ENCODE data around the gene TBL1XR1. TPM values are rescaled to one million over a fixed set of nuclear protein-coding genes. Genes with fewer than 3 reads are reported as not detected.
"Not testable (repeated sequence)": the region's sequence is repeated elsewhere in the genome, so short reads cannot be mapped to it uniquely, and the experiment has no call there.

The TBL1XR1 gene
- polyA plus RNA-seq, 4 donors: 108 to 134 (median 120) TPM

DNA sequence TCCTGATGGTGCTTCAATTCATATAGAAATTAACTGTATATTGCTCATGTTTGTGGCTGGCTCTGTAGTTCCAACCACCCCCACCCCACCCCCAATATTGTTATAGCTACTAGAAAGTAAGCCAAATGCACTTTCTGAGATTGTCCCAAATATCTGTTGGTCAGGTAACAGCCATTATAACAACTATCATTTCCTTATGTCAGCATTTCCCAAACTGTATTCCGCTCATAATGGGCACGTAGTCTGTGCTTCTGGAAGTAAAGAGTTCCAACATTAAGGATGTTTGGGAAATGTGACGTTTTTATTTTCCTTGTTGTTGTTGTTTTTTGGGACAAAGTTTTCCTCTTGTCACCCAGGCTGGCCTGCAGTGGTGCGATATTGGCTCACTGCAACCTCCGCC, 12.2 kb upstream of the TBL1XR1 start:
- DNase-seq (ENCODE audit: low read depth in 4 of 4, low spot score in 3 of 4): no peak

DNA sequence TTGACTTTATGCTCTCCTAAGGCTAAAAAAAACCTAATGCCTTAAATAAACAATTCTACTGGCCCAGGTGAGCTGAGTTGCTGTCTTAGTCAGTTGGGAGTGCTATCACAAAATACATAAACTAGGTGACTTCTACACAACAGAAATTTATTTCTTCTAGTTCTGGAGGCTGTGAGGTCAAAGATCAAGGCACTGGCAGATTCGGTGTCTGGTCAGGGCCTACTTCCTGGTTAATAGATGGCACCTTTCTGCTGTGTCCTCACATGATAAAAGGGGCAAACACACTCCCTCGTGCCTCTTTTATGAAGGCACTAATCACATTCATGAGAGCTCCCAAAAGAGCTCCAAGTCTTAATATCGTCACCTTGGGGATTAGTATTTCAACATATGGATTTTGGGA, 11.5 kb upstream of the TBL1XR1 start:
- DNase-seq (ENCODE audit: low read depth in 4 of 4, low spot score in 3 of 4): no peak

DNA sequence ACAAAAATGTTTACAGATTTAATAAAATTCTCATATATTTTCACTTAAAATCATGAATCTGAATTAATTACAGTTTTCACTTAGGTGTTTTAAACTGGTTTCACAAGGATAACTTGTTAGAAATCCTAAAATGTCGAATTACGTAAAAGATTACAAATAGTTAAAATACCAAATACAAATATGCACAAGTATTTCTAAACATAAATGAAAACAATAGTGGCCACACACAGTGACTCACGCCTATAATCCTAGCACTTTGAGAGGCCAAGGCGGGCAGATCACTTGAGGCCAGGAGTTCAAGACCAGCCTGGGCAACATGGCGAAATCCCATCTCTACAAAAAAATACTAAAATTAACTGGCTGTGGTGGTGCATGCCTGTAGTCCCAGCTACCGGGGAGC, 10.9 kb upstream of the TBL1XR1 start:
- no peak for DNase-seq (ENCODE audit: low read depth in 4 of 4, low spot score in 3 of 4)

DNA sequence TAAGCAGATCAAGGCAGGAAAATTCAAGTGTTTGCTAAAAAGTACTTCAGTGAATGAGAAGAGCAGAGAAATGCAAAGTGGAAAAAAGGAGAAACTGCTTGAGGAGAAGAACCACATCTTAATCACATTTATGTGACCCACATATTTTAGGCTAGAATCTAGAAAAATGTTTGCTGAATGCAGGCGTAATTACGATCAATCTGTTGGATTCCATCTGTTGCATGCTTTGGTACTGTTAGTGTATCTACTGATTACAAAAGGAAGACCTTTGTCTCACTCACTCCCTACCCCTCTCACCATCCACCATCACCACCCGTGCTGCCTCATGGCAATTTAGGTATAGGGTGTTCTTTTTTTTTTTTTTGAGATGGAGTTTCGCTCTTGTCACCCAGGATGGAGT, 9.7 kb upstream of the TBL1XR1 start:
- DNase-seq (ENCODE audit: low read depth in 4 of 4, low spot score in 3 of 4): no peak

DNA sequence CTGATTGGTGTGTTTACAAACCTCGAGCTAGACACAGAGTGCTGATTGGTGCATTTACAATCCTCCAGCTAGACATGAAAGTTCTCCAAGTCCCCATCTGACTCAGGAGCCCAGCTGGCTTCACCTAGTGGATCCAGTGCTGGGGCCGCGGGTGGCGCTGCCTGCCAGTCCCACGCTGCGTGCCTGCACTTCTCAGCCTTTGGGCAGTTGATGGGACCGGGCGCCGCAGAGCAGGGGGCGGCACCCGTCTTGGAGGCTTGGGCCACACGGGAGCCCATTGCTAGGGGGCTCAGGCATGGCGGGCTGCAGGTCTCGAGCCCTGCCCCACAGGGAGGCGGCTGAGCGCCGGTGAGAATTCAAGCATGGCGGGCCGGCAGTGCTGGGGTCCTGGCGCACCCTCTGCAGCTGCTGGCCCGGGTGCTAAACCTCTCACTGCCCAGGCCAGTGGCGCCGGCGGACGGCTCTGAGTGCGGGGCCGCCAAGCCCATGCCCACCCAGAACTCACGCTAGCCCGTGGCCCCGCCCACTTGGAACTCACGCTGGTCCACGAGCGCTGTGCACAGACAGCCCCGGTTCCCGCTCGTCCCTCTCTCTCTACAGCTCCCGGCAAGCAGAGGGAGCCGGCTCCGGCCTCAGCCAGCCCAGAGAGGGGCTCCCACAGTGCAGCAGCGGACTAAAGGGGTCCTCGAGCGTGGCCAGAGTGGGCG, 6.6 kb upstream of the TBL1XR1 start:
- no peak for DNase-seq (ENCODE audit: low read depth in 4 of 4, low spot score in 3 of 4)

DNA sequence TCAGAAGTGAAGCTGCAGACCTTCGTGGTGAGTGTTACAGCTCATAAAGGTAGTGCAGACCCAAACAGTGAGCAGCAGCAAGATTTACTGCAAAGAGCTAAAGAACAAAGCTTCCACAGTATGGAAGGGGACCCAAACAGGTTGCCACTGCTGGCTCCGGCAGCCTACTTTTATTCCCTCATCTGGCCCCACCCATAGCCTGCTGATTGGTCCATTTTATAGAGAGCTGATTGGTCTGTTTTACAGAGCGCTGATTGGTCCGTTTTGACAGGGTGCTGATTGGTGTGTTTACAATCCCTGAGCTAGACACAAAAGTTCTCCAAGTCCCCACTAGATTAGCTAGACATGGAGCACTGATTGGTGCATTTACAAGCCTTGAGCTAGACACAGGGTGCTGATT, 5.7 kb upstream of the TBL1XR1 start:
- DNase-seq (ENCODE audit: low read depth in 4 of 4, low spot score in 3 of 4): not testable (repeated sequence)

DNA sequence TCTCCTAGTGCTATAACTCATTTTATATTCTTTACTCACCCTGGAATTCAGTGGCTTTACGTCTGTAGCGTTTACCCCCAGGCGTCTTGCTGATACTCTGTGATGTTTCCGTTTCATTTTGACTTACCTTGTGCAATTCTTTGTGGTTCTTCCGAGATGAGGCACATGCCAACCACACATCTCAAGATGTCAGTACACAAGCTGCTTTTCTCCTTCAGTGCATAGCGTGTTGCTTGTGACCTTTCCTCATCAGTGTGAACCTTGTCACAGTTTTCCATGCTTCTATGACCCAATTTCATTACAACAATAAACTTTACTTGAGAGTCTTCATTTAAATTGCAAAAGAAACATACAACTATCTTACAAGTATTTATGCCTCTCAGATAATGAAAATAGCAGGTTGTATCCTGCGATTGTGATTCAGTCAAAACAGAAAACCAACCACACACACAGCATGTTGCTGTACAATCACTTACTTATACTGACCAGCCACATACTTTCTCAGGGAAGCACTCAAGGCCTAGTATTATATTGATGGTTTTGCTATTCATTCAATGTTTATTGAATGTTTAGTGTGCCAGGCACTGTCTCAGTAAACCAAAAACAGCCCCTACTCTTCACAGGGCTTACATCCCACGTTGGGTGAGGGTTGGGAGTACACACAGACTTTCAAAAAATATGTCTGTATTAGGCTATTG, 4.6 kb upstream of the TBL1XR1 start:
- no peak for DNase-seq (ENCODE audit: low read depth in 4 of 4, low spot score in 3 of 4)

DNA sequence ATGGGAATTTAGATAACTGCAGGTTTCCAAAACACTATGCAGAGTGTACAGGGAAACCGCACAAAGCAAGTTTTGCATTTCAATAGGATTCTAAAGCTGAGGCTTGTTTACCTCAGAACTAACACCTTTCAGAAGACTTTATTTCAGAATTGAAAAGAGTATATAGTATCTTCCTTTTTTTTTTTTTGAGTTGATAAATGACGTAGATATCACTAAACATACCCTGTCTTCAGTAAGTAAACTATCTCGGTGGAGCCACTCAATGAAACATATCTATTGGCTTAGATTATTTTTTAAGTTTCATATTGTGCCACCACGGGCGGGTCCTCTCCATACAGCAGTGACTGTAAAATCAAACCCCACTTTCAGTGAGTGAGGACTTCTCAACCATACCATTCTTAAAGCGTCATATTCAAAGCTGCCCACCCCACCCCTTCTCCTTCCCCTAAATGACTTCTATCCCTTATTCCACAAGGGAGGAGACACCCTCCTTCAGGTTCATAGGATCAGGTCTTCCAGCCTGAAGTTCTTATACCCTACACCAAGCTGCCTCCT, 2.0 kb upstream of the TBL1XR1 start:
- no peak for DNase-seq (ENCODE audit: low read depth in 4 of 4, low spot score in 3 of 4)

DNA sequence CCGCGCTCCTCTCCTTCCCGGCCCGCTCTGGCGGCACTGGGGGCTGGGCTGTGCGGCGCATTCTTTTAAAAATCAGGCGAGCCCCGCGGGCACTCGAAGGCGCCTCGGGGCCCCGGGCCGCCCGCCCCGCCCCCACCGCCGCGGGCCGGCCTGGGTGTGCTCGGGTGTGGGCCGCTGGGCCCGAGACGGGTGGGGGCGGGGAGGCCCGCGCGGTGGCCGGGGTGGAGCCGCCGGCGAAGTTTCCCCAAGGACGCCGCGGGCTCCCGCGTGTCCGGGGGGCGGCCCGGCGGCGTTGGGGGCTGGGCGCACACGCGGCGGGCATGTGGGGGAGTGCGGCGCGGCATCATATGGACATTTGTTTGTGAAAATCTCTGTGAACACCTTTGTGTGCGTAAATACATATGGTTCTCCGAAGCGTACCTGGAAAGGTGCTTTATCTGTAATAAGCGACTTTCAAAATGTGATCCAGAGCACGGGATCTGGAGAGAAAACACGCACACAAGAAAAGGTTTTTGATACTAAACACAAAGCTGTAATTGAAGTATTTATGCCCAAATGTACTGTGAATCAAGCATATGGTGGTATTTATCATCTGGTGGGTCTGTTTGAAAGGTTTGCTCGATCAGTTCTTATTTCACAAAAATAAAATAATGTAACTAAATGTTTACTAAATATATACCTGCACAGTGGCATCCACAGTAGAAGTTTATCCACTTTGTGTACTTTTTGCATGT, 612 bp upstream of the TBL1XR1 start:
- DNase-seq (ENCODE audit: low read depth in 4 of 4, low spot score in 3 of 4): peak in 3 of 4 donors; percentile 30 to 38 (median 31)

DNA sequence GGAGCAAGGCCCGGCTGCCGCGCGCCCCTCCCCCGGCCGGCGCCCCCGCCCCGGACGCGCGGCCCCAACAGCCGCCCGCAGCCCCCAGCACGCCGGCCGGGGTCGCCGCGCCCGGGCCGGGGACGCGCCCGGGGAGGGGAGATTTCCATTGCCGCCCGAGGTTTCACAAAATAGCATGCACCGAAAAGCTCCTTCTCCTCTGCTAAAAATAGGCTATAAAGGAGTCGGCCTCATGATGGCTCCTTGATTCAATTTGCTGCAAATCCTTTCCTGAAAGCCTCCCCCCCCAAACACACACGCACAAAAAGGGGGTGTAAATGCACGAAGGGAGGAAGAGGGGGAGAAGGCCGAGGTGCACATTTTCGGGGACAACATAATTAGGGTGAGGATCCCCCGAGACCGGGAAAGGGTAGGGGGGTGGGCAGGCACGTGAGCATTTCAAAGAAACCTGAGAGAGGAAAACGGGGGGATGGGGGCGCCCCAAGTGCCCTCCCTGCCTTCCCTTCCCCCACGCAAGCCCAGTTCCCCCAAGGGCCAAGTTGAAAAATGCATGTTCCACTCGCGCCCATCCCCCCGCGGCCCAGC, 734 bp downstream of the TBL1XR1 start:
- peak; percentile 31 to 53 (median 42) for DNase-seq (ENCODE audit: low read depth in 4 of 4, low spot score in 3 of 4)

DNA sequence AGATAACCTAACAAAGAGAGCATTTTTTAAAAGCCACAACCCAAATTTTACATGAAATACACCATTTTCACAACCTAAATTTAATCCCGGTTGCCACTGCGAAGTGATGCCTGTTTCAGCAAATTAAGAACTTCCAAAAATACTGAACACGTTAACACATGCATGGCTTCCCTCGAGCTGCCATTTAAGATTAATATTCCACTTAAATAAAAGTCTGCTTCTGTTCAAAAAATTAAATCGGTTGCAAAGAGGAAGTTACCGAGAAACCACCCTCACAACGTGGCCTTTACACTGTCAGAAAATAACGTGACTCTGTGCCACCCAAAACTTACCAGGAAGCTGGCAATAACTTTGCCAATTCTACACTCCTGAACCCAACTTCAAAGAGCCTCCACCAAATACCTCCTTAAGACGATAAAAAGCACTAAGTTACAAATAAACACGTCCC, 1.2 kb downstream of the TBL1XR1 start:
- peak in 1 of 4 donors; percentile 39 for DNase-seq (ENCODE audit: low read depth in 4 of 4, low spot score in 3 of 4)

DNA sequence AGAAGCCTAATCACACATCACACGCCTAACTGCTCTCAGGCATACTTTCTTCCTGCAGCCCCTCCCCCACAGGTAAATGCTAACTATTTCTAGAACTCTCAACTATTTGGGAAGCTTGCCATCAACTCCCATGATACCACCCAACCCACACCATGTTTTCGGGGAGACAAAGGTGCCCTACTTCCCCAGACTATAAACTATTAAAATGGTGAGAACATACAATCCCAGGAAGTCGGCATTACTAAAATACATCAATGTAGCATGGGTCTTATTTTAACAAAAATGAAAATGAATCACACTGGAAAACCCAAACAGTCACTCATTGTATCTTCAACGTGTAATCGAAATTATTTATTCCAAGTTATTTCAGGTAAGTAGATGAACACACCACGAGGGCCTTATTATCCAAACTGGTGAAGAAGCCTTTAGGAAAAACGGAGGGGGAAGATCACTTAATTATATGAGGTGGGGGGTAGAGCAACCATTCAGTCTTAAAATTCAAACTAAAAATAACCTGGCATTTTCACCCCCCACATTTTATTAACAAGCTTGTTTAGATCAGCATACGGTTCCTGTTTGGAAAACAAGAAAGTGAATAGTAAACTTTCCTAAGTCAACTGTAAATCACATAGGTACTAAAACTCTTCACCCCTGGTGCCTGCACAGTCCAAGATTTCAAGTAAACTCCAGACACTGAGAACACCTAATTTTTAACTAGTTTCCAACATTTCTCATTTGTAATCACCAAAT, 1.9 kb downstream of the TBL1XR1 start:
- peak; percentile 35 to 60 (median 46) for DNase-seq (ENCODE audit: low read depth in 4 of 4, low spot score in 3 of 4)

DNA sequence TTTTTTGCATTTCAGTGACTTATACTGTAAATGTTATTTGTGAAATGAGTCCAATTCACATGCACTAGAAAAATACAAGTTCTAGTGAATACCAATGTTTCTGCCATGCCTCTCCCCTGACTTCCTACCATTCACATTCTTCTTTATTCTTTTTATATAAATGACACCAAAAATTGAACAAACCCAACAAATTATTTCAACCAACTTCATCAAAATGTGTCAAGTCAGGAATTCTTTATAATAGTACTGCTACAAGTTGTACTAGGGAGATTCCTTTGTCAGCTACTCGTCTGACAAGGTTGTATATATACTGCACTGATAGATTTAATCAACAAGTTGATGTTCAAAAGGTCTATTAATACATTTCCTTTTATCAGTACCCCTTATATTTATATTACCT, 3.0 kb downstream of the TBL1XR1 start:
- DNase-seq (ENCODE audit: low read depth in 4 of 4, low spot score in 3 of 4): no peak

DNA sequence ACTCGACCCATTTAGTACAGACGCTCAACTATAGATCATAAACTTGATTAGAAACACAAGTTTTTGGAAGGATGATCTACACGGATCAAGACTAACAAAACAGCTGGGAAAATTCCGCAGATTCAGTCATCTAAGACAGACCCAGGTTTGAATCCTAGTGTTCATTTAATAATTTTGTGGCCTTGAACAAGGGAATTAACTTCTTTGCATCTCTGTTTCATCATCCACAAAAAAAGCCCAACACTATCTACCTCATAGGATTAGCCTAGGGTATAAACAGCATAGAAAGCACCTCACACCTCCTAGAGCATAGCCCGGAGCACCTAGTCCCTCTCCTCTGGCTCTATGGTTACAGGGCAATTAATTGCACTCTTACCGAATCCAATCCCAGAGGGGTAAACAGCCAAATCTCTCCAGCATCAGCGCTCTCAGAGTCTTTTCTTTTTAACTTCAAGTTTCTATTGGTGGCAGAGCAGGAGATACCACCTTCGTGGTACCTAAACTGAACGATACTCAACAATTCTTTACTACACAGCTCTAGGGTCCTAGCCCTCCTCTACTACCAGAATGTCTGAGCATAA, 3.5 kb downstream of the TBL1XR1 start:
- DNase-seq (ENCODE audit: low read depth in 4 of 4, low spot score in 3 of 4): no peak

DNA sequence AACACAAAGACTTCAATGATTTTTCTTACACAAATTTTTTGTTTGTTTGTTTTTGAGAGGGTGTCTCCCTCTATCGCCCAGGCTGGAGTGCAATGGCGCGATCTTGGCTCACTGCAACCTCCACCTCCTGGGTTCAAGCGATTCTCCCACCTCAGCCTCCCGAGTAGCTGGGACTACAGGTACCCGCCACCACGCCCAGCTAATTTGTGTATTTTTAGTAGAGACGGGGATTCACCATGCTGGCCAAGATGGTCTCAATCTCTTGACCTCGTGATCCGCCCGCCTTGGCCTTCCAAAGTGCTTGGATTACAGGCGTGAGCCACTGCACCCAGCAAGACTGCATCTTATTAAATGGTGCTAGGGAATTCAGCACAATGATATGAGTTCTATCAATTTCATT, 4.0 kb downstream of the TBL1XR1 start:
- not testable (repeated sequence) for DNase-seq (ENCODE audit: low read depth in 4 of 4, low spot score in 3 of 4)

DNA sequence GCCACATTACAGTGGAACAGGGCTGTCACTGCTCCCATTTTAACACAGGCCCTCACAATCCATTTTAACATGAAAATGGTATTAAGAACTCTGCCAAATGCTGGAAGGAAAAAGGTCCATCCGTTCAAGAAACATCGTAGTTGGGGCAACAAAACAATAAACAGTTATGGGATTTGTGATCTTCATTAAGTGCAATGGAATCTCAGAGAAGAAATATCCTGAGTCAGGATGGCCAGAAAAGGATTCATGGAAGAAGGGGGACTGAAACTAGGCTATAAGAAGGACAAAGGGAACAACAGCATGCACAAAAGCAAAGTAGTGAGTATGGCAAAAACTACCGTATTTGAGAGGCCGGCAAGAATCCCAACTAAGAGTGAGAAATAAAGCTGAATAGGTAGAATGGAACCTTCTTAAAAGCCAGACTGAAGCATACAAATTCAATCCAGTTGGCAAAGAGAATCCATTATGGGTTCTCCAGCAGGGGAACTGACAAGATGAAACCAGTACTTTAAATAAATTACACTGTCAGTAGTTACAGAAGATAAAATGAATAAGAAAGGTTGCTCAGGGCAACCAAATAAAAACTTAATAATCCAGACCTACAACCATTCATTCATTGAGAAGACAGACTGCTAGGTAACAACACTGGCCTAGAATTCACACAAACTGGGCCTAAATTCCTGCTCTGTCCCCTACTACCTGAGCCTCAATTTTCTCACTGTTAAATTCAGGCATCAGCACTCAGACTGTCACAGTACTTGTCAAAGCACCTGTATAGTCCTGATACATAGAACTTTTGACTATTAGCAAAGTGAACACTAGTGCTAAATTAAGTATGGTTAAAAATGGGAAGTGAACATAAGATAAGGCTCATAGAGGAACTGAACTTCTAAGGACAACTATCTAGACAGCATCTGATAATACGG, 6.3 kb downstream of the TBL1XR1 start:
- no peak for DNase-seq (ENCODE audit: low read depth in 4 of 4, low spot score in 3 of 4)

DNA sequence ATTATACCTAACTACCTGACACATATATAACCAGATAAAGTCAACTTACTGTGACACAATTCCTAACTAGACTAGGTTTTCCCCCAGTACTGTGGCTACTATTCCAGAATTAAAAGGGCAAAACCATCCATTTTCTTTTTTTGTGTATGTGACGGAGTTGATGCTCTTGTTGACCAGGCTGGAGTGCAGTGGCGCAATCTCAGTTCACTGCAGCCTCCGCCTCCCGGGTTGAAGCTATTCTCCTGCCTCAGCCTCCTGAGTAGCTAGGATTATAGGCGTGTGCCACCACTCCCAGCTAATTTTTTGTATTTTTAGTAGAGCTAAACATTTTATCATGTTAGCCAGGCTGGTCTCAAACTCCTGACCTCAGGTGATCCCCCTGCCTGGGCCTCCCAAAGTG, 7.1 kb downstream of the TBL1XR1 start:
- not testable (repeated sequence) for DNase-seq (ENCODE audit: low read depth in 4 of 4, low spot score in 3 of 4)

DNA sequence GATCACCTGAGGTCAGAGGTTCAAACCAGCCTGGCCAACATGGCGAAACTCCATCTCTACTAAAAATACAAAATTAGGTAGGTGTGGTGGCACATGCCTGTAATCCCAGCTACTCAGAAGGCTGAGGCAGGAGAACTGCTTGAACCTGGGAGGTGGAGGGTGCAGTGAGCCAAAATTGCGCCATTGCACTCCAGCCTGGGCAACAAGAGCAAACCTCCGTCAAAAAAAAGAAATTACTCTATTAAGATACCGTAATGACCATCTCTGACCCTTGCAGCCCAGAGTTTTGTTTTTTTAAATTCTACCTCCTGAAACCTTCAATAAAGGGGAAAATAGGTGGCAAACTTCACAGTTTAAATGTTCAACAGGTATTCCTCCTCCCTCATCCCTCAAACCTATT, 9.0 kb downstream of the TBL1XR1 start:
- DNase-seq (ENCODE audit: low read depth in 4 of 4, low spot score in 3 of 4): not testable (repeated sequence)

DNA sequence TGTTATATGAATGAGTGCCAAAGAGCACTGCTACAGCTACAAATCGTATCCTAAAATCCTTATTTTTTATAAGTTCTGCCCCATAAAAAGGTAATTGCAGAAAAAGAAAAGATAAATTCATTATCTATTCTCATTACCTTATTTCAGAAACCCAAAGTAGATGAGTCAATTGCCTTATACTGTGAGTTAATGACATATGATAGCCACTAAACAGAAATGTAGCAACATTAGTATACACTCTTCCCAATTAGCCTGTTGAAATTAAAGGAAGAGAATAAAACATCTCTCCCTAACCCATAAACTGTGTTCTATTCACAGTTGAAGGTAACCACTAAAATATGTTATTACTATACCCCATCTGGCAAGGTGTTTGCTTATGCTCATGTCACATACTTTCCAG, 11.0 kb downstream of the TBL1XR1 start:
- DNase-seq (ENCODE audit: low read depth in 4 of 4, low spot score in 3 of 4): no peak

All from right renal pelvis (tissue), 4 donors.